Dedifferentiated amniotic fluid mesenchymal stem cell (primary cell): Measurements from ENCODE around the gene PTPN23.

Experiments
- DNase-seq: peaks from one replicate; pipeline ENCODE4 v3.0.0-alpha.2; 2016; ENCODE audit errors: extremely low spot score

The PTPN23 gene

DNA sequence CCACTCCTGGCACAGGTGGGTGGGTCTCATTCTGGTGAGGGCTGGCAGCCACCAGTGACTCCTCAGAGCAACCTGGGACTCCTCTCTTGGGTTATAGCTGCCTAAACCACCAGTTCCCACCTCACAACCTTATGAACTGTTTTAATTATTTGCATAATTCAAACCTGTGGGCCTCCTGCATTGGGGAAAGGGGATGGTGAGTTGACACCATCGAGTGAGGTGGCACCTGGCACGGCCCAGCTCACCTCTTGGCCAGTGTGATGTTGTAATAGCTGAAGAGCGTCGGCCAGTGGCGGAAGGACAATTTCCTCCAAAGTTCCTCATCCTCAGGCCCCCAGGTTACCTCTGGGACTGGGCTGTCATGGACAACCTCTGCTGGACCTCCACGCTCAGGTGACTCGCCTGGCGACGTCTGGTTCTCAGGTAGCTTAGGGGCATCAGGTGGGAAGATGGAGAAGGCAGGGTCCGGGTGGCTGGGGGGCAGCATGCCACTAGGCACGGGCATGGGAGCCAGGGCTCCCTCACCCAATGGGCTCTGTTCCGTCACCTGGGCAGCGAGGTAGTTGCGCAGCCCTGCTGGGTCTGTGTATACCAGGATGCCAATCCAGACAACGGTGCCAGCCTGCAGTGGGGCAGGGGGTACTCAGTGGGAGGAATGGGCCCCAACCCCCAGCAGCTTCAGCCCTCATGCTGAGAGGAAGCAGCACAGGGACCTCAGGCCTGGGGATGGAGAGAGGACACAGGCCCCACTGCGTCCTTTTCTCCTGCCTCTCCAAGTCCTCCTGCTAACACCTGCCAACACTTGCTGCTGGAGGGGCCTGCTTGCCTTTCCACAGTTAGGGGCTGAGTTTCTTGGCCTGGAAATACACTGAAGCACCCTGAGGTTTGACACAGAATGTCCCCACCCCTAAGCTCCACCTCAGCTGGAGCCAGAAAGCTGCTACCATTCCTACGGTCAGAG lies 38.5 kb downstream of the PTPN23 start:
- DNase-seq, result no peak

DNA sequence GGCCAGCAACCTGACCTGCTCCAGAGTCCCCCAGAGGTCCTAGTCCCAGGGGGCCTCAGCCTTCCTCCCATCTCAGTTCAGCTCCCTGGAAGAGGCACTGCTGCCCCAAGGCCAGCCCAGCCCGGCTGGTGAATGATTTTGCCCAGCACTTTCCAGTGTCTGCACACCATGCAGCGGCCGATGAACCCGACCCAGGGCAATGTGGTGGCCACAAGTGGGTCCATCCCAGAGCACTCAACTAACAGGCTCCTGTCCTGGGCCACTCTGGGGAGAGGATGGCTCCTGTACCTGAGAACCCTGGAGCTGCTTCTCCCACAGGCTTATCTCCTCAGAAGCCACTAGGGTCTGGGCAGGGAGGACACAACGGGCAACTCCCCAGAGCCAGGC lies 39.2 kb downstream of the PTPN23 start:
- no peak for DNase-seq

DNA sequence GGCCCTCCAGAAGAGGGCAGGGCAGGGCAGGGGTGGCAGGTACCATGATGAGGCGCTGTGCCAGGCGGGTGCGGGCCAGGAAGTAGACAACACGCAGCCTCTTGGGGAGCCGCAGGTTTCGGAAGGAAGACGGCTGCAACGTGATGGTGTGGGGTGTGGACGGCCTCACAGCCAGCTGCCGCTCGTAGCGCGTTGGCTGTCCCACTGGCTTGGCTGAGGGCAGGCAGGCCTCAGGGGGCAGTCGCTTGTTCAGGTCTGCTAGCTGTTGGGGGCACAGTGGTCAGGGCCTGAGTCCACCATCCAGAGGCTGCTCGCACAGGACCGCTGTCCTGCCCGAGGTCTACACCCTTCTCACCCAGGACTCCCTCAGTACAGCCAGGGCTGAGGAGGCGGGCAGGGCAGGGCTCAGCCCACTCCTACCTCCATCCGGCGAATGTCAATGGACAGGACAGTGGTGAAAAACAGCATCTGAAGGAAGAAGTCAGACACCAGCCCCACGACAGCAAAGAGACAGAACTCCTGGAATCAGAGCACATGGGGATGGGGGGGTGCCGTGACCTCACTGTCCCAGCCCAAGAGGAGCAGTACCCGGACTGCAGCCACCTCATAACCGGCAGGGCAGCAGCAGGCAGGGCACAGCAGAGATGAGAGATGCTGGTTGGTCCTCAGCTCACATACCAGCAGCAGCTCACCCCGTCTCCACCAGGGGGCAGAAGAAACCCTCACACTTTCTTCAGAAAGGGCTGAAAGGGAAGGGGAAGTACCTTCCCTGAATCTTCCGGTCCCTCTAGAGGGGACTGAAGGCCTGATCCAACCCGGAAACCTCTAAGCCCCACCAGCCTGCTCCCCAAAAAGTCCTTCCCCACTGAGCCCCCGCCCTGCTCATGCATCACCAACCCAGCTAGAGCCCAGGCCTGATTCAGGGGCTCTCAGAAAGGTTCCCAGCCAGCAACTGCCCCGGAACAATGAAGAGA lies 40.0 kb downstream of the PTPN23 start:
- peak; percentile 89 for DNase-seq

DNA sequence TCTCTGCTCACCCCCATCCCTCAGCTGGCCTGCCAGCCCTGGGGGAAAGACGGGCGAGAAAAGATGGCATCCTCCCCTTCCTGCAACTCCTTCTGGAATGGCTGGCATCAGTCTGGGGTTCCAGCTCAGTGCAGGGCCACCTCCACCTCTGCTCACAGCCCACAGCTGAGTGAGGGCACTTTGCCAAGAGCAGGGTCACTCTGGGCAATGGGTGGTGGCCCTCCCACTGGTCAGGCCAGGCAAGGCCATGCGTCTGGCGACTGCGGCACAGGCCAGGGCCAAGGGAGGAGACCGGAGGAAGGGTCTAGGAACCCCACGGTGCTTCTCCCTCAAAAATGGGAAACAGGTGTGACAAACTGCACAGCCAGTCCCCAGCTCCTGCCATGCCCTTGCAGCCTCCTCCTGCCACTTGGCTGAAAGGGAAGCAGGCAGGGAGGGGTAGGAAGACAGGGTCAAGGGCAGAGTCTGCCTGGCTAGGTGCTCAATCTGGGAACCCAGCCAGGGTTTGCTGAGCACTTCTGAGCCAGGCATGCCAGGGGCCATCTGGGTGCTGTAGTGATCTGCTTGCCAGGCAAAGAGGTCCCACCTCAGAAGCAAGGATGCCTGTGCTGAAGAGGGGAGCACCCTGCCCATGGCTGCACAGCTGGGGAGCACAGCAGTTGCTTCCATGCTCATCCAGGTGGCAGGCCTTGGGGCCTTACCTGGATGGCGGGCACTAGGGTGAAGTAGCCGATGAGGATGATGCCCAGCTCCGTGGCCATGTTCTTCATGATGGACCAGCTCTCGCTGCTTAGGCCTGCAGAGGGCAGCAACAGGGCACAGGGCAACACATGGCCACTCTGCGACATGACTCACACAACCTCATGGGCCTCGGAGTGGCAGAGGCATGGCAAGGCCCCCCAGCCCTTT lies 41.2 kb downstream of the PTPN23 start:
- no peak for DNase-seq

DNA sequence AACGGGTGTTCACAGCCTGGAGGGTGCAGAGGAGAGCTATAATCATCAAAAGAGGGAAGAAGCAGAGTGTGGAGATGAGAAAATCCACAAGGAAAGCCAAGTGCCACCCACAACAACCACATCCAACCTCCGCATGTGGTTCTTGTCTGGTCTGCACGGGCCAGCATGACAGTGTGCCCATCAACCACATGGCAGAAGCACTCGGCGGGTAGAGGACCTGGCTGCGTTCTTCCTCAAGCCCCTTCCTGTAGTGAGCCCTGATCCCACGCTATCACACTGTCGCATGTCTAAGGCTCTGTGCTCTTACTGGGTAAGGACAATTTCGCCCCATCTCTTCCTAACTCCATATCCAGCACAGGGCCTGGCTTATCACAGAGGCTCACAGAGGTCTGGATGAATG lies 41.9 kb downstream of the PTPN23 start:
- DNase-seq, result no peak

DNA sequence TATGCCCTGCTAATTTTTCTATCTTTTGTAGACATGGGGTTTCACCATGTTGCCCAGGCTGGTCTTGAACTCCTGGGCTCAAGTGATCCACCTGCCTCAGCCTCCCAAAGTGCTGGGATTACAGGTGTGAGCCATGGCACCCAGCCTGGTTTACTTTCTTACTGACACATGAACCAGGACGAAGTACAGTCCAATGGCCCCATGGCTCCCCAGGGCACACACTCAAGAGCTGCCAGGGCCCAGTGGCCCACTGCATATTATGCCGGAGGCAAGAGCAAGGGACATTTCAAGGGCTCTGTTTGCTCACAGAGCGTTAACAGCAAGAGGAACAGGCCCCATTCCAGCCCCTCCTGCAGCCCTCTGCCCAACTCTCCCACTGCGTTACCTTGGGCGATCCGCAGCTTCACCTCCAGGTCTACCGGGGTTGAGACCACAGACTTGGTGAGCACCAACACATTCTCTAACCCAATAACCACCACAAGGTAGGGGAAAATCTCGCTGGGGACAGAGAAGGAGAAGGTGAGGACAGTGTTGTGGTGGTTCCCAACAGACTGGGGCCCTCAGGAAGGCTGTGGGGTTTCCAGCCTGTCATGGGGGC lies 42.8 kb downstream of the PTPN23 start:
- DNase-seq, result no peak

DNA sequence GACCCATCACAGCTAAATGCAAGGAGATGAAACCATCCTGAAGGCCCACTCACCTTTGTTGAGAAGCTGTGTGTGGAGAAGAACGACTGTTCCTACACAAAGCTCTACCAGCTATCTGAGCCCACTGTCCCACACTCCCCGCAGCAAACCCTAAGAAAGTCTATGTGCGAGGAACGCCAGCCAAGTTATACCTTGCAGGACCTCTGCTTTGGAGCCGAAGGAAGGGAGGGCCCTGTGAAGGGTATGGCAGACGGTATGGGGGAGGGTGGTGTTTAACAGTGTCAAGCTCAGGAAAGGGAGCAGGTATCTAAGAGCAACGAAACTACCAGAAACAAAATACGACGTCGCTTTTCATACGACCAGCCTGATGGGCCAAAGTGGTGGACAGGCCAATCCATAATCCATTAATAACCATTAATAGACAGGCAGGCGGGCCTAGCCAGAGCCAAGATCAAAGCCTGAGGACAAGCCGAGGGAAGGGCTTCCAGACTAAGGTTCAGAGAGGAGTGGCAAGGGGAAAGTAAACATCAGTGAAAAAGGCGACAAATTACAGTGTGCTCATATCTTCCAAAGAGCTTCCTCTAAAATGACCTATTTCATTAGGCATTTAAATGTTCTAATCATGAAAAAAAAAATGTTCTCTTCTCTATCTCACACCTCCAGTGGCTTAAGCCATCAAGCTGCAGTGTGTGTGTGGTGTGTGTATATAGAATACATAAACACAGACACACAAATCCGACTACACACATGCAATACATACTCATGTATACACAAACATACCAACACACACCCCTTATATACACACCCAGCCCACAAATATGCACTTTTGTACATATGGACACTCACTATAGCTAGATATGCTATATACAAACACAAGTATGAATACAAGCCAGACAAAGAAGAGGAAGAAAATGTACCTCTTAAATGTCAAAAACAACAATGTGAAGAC lies 43.9 kb downstream of the PTPN23 start:
- no peak for DNase-seq

DNA sequence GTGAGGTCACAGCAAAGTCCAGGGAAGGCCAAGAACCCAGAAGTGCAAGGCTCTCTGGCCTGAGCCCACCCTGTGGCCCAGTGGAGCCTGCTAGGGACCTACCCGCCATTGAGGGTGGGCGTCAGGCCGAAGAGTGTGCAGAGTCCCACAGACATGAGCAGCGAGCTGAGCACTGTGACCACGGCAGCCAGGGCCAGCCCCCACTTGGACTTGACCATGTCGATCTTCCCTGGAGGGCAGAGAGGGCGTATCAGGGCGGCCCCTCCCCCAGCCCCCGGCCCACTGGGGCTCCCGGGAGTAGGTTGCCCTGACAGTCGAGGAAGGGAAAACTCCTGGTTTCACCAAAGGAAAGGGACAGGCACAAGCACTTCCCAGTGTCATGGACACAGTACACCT lies 44.6 kb downstream of the PTPN23 start:
- DNase-seq, result no peak

DNA sequence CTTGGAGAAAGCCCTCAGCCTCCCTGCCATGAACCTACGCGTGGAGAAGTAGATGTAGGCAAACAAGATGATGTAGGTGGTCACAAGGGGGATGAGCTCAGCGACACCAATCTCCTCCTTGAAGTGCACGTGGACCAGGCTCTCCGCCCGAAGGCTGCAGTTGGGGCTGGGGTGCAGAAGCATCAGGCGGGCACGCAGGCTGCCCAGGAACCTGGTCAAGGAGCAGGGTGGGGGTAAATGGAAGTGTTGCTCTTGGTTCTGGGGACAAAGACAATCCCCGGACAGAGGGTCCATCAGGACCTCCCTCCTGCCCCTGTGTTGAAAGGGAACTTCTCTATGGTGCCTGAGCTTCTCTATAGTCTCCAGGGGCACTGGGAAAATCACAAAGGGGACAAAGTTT lies 45.1 kb downstream of the PTPN23 start:
- no peak for DNase-seq

DNA sequence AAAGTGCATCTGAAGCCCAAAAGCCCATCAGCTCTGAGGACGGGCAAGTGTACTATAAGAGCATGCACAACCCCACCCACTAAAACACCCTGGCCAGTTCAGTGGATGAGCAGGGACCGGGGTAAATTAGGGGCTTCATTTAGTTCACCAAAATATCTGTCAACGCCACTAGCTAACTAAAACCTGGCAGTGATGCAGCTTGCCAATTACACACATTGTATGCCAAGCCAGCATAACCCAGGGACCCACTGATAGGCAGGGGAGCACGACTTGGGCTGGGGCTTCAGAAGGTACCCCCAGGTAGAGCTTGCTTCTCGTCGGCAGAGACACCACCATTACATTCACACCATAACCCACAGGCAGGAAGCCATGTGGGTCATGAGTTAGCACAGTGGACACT lies 47.0 kb downstream of the PTPN23 start:
- no peak for DNase-seq

DNA sequence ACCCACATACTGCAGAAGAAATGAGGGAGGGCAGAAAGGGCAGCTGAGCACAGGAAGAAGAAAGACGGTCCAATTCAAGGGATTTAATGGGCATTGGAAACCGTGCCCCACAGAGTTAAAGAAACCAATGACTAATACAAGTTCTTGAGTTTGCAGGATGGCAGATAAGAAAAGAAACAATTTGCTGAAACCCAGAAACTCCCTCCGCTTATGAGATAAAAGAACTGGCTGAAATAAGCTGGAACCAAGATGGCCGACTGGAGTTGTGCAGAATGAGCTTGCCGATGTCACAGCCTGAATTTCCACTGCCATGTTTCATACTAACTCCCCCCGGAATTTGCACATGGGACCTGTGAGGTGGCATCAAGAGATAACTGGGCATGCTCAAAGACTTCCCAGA lies 47.8 kb downstream of the PTPN23 start:
- no peak for DNase-seq

DNA sequence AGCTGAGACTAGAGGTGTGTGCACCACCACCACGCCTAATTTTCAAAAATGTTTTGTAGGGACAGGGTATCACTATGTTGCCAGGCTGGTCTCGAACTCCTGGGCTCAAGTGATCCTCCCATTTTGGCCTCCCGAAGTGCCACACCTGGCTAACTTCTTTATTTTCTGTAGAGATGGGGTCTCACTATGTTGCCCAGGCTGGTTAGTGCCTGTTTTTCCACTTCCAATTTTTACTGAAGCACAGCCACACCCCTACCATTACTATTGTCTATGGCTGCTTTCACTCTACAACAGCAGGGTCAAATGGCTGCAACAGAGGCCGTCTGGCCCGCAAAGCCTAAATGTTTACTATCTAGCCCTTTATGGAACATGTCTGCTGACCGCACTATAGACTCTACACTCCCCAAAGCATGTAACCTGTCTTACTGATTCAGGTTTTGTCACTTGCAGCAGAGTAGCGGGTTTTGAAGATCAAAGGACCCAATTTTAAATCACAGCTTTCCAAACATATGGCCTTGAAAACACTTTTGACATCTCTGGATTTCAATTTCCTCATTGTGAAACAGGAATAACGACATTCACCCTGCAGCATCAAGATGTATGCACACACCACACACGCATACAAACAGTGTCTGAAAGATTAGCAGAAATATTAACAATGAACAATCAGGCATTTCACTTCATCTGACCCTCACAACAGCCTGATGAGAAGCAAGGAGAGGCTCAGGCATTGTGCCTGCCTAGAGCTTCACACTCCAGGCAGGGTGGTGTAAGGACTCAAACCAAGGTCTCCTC lies 48.9 kb downstream of the PTPN23 start:
- no peak for DNase-seq

DNA sequence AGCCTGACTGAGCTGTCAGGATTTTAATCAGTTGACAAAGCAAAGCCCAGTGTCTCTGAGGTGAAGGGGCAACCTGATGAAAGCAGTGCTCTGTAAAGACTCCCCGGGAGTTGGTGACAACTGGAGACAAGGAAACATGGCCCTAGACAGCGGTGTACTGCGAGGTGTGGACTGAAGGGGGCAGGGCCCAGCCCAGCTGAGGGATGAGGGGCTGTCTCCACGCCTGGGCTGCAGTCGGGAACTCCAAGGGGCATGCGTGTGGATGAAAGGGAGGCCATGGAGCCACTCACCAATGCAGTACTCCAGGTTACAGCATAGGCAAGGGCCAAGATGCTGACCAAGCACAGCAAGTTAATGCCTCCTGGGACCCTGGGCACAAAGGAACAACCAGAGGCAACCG lies 49.8 kb downstream of the PTPN23 start:
- DNase-seq, result no peak

DNA sequence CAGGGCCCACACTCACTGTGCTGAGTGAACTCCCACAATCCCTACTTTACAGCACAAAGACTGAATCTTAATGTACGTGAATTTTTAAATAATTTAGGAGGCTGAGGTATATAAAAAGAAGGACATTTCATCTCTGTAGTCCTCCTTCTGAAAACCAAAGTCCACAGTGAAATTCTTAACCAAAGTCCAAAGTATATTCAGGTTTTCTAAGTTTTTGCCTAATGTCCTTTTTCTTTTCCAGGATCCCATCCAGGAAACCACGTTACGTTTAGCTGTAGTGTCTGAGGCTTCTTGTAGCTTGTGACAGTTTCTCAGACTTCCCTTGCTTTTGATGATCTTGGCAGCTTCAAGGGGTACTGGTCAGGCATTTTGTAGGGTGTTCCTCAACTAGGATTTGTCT lies 50.4 kb downstream of the PTPN23 start:
- DNase-seq, result no peak

DNA sequence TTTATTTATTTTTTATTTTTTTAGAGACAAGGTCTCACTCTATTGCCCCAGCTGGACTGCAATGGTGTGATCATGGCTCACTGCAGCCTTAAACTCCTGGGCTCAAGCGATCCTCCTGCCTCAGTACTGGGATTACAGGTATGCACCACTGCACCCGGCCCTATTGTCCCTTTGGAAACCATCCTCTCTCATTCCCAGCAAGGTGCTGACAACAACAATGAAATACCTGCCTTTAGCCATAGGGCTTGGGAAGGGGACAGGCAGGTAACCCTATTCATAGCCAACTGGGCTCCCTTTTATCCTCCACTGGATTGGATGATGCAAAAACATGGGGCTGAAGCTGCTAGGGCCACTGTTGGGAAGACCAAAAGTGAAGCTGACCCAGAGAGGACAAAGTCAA lies 51.9 kb downstream of the PTPN23 start:
- DNase-seq, result no peak

DNA sequence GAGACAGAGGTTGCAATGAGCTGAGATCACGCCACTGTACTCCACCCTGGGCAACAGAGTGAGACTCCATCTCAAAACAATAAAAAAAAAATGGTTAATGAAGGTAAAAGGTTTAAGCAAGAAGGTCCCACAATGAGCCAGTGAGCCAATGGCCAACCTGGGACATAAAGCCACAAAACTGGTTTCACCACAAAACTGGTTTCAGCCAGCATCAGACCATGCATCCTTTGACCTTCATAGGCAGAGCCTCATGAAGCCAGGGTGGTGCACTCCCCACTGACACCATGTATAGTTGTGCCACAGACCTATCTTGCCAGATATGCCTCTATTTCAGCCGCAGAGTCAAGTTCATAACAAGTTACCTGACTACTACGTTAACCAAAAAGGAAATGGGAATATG lies 53.0 kb downstream of the PTPN23 start:
- no peak for DNase-seq

DNA sequence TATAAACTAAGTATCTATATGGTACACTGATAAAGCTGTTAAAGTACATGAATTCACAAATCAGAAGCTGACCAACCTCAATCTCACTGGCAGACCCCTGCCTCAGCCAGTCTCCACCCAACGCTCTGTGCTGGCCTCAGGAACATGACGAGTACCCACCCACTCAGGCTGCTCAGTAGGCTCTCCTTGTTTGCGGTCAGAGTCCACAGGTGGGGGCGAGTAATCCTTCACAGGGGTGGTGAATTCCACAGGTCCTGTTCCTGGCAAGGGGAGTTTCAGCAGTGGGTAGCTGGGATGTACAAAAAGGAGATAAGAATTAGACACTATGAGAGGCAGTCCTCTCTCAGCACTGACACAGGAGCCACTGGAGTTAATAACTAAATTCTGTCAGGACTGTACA lies 54.0 kb downstream of the PTPN23 start:
- no peak for DNase-seq

DNA sequence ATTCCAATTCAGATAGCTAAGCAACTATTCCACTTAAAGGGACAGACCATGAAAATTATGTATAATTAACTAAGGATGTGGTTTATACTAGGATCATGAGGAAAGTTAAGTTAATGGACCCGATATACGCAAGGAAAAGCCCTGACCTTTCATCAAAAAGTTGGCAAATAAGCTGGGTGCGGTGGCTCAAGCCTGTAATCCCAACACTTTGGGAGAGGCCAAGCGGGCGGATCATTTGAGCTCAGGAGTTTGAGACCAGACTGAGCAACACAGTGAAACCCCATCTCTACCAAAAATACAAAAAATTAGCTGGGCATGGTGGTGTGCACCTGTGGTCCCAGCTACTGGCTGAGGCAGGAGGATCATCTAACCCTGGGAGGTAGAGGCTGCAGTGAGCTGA lies 55.4 kb downstream of the PTPN23 start:
- DNase-seq, result no peak

DNA sequence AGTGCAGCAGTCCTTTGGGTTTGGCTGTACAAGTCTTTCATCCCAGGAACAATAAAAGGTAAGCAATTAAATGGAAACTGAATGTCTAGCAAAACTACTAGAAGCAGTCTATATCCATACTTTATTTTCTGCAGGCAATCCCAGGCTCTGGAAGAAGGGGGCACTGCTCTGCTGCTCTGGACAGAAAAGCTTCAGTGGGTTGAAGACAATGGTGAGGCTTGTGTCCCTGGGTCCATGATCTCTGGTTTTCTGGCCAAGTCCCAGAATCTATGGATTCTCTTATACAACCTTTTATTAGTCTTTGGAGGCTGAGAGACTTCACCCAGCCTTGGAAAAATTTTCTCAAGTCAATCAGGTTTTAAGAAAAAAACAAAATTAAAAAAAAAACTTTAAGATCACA lies 59.3 kb downstream of the PTPN23 start:
- no peak for DNase-seq
